ACC112 (cell line): Measurements from ENCODE around the gene TLL1.

ENCODE experiments used
- H2AFZ ChIP-seq: fragments of 200-600 bp; sonication (generic); one replicate; pipeline ENCODE4 v1.6.0; 2017; ENCODE audit warnings: antibody characterized with exemption, low read length; ENCODE audit not compliant: unreplicated experiment
- H3K27ac ChIP-seq: fragments of 200-600 bp; sonication (generic); 2 replicates; pipeline ENCODE4 v1.5.1; 2014; ENCODE audit warnings: low read depth, mild to moderate bottlenecking, antibody characterized with exemption, low read length, moderate library complexity
- H3K27me3 ChIP-seq: fragments of 200-600 bp; sonication (generic); 2 replicates; pipeline ENCODE4 v1.6.1; 2014; ENCODE audit warnings: mild to moderate bottlenecking, antibody characterized with exemption, low read length, moderate library complexity, mixed read lengths; ENCODE audit not compliant: insufficient read depth
- H3K36me3 ChIP-seq: fragments of 200-600 bp; sonication (generic); 2 replicates; pipeline ENCODE4 v1.6.1; 2016; ENCODE audit warnings: mild to moderate bottlenecking, antibody characterized with exemption, low read length, moderate library complexity, mixed read lengths; ENCODE audit not compliant: insufficient read depth
- H3K4me1 ChIP-seq: fragments of 200-600 bp; sonication (generic); one replicate; pipeline ENCODE4 v1.6.1; 2016; ENCODE audit warnings: low read length, mixed read lengths; ENCODE audit not compliant: insufficient read depth, unreplicated experiment, control insufficient read depth
- H3K4me3 ChIP-seq: fragments of 200-600 bp; sonication (generic); 2 replicates; pipeline ENCODE4 v1.5.1; 2014; ENCODE audit warnings: mild to moderate bottlenecking, low read depth, low read length
- H3K79me2 ChIP-seq: fragments of 200-600 bp; sonication (generic); one replicate; pipeline ENCODE4 v1.6.0; 2016; ENCODE audit warnings: low read length; ENCODE audit not compliant: control insufficient read depth, unreplicated experiment, insufficient read depth

Gene TLL1

GRCh38 chr4:165970703-165971420, 97.8 kb downstream of the TLL1 start:
- Histone ChIP-seq H3K4me3 (no peak overlapping the region), H3K36me3 (no peaks in the 10 kb centered on the region), H2AFZ (no peak overlapping the region), H3K4me1 (no peaks in the 10 kb centered on the region), H3K27ac (no peak overlapping the region), H3K79me2 (no peaks in the 10 kb centered on the region), H3K27me3 (no peaks in the 10 kb centered on the region)

- Histone ChIP-seq H2AFZ (no peak overlapping the region), H3K79me2 (no peaks in the 10 kb centered on the region), H3K27me3 (no peaks in the 10 kb centered on the region), H3K4me3 (no peak overlapping the region), H3K27ac (no peak overlapping the region), H3K4me1 (no peaks in the 10 kb centered on the region), H3K36me3 (no peaks in the 10 kb centered on the region)
Observed at GRCh38 chr4:165971446-165971845, 98.4 kb downstream of the TLL1 start.

GRCh38 chr4:165971933-165972332, 98.9 kb downstream of the TLL1 start:
- H2AFZ ChIP-seq: no peak overlapping the region
- no peak overlapping the region for H3K27ac ChIP-seq
- H3K4me1 ChIP-seq: no peaks in the 10 kb centered on the region
- H3K27me3 ChIP-seq: no peaks in the 10 kb centered on the region
- no peaks in the 10 kb centered on the region for H3K79me2 ChIP-seq
- no peak overlapping the region for H3K4me3 ChIP-seq
- H3K36me3 ChIP-seq: no peaks in the 10 kb centered on the region

GRCh38 chr4:165972747-165973146, 99.7 kb downstream of the TLL1 start:
- Histone ChIP-seq H2AFZ (no peak overlapping the region), H3K27ac (no peak overlapping the region), H3K4me3 (no peak overlapping the region), H3K27me3 (no peaks in the 10 kb centered on the region), H3K4me1 (no peaks in the 10 kb centered on the region), H3K36me3 (no peaks in the 10 kb centered on the region), H3K79me2 (no peaks in the 10 kb centered on the region)

GRCh38 chr4:165982934-165983333, 109.9 kb downstream of the TLL1 start:
- Histone ChIP-seq H3K27me3 (no peaks in the 10 kb centered on the region), H3K4me3 (no peak overlapping the region), H2AFZ (no peak overlapping the region), H3K4me1 (no peaks in the 10 kb centered on the region), H3K79me2 (no peaks in the 10 kb centered on the region), H3K36me3 (no peaks in the 10 kb centered on the region), H3K27ac (no peak overlapping the region)

- H3K4me1 ChIP-seq: no peaks in the 10 kb centered on the region
- no peak overlapping the region for H3K27ac ChIP-seq
- H3K79me2 ChIP-seq: no peaks in the 10 kb centered on the region
- H2AFZ ChIP-seq: no peak overlapping the region
- no peaks in the 10 kb centered on the region for H3K27me3 ChIP-seq
- no peaks in the 10 kb centered on the region for H3K36me3 ChIP-seq
- no peak overlapping the region for H3K4me3 ChIP-seq
Observed at GRCh38 chr4:165986956-165987698, 114.1 kb downstream of the TLL1 start.

GRCh38 chr4:165991325-165992180, 118.5 kb downstream of the TLL1 start:
- H3K4me3 ChIP-seq: no peak overlapping the region
- no peak overlapping the region for H3K27ac ChIP-seq
- no peak overlapping the region for H2AFZ ChIP-seq
- H3K4me1 ChIP-seq: peaks cover 5% of the 10 kb centered on the region
- H3K79me2 ChIP-seq: no peaks in the 10 kb centered on the region
- no peaks in the 10 kb centered on the region for H3K27me3 ChIP-seq
- H3K36me3 ChIP-seq: no peaks in the 10 kb centered on the region

- H3K36me3 ChIP-seq: no peaks in the 10 kb centered on the region
- no peaks in the 10 kb centered on the region for H3K27me3 ChIP-seq
- no peak overlapping the region for H3K27ac ChIP-seq
- H2AFZ ChIP-seq: no peak overlapping the region
- H3K4me1 ChIP-seq: peaks cover 5% of the 10 kb centered on the region
- H3K4me3 ChIP-seq: no peak overlapping the region
- H3K79me2 ChIP-seq: no peaks in the 10 kb centered on the region
Observed at GRCh38 chr4:165992283-165992682, 119.2 kb downstream of the TLL1 start.

- Histone ChIP-seq H3K36me3 (no peaks in the 10 kb centered on the region), H3K79me2 (no peaks in the 10 kb centered on the region), H3K4me3 (no peak overlapping the region), H3K27ac (no peak overlapping the region), H2AFZ (no peak overlapping the region), H3K4me1 (peaks cover 5% of the 10 kb centered on the region), H3K27me3 (no peaks in the 10 kb centered on the region)
Observed at GRCh38 chr4:165994701-165995100, 121.7 kb downstream of the TLL1 start.

GRCh38 chr4:166003811-166004210, 130.8 kb downstream of the TLL1 start:
- H3K79me2 ChIP-seq: no peaks in the 10 kb centered on the region
- H3K4me3 ChIP-seq: no peak overlapping the region
- no peak overlapping the region for H3K27ac ChIP-seq
- H3K27me3 ChIP-seq: no peaks in the 10 kb centered on the region
- H2AFZ ChIP-seq: no peak overlapping the region
- H3K4me1 ChIP-seq: no peaks in the 10 kb centered on the region
- no peaks in the 10 kb centered on the region for H3K36me3 ChIP-seq
